Kidney (tissue), 14 donors: ENCODE data around the gene GPR183. TPM values are rescaled to one million over a fixed set of nuclear protein-coding genes. Genes with fewer than 3 reads are reported as not detected.

Source experiments
- DNase-seq, 5 donors: peaks; one replicate each; pipeline ENCODE4 v3.0.0-alpha.2; 2013 to 2020
- FAIRE-seq: peaks from 2 replicates; lab custom pipeline; 2012; peaks lifted over from hg19 to GRCh38; lab: Jason Lieb, UNC
- H3K27ac ChIP-seq, 2 donors: one replicate each; pipeline ENCODE4 v1.7.0; 2013; ENCODE audit warnings: low read depth in 2 of 2, low read length in 2 of 2, inconsistent platforms in 1 of 2
- H3K27me3 ChIP-seq: one replicate; pipeline ENCODE4 v1.7.1; 2013; ENCODE audit warnings: low read length, inconsistent platforms; ENCODE audit not compliant: control insufficient read depth, insufficient read depth
- H3K36me3 ChIP-seq, 3 donors: one replicate each; pipeline versions ENCODE4 v1.7.0 to v1.7.1; 2013; ENCODE audit warnings: low read length in 3 of 3, control low read depth in 1 of 3, inconsistent platforms in 1 of 3; ENCODE audit not compliant: insufficient read depth in 3 of 3, control insufficient read depth in 2 of 3
- H3K4me1 ChIP-seq, 3 donors: one replicate each; pipeline versions ENCODE4 v1.7.0 to v1.7.1; 2013; ENCODE audit warnings: low read length in 3 of 3, inconsistent platforms in 1 of 3, low read depth in 1 of 3; ENCODE audit not compliant: control insufficient read depth in 2 of 3, insufficient read depth in 2 of 3
- H3K4me3 ChIP-seq, 3 donors: one replicate each; pipeline versions ENCODE4 v1.7.0 to v1.8.1; 2013; ENCODE audit warnings: low read length in 3 of 3, control low read depth in 1 of 3, inconsistent platforms in 1 of 3
- H3K9ac ChIP-seq, 3 donors: one replicate each; pipeline versions ENCODE4 v1.7.0 to v1.7.1; 2013; ENCODE audit warnings: low read length in 3 of 3, control low read depth in 1 of 3, inconsistent platforms in 1 of 3
- H3K9me3 ChIP-seq, 3 donors: one replicate each; pipeline versions ENCODE4 v1.7.0 to v1.7.1; 2013; ENCODE audit warnings: low read length in 3 of 3, control low read depth in 1 of 3, inconsistent platforms in 1 of 3; ENCODE audit not compliant: control insufficient read depth in 2 of 3, insufficient read depth in 1 of 3
- CTCF ChIP-seq: IDR thresholded peaks from 3 replicates; pipeline ENCODE4 v1.5.1; 2012; ENCODE audit warnings: mild to moderate bottlenecking, moderate library complexity, borderline replicate concordance; ENCODE audit not compliant: insufficient read depth; ENCODE audit errors: extremely low read depth
- intact Hi-C: fragments of 100-400 bp; cut with DNase I; formaldehyde crosslinking; loops from one replicate; pipeline ENCODE4 v1.11.1; 2022
- polyA plus RNA-seq: library from polyadenylated mRNA; stranded (reverse); fragments of 350-450 nt; fragmentation: Illumina TruSeq; extraction: RNeasy Lipid Tissue Mini Kit (QIAGEN cat#74804); gene quantifications from one replicate; pipeline ENCODE4 v1.2.3, GENCODE V29; 2014; ENCODE audit warnings: low read depth, low replicate concordance; ENCODE audit not compliant: insufficient read depth
- total RNA-seq: library from RNA; stranded (reverse); fragmentation: NEBNext Ultra II Directional; extraction: Animal tissue kit (Norgen Biotek cat#: 25700); gene quantifications from one replicate; pipeline ENCODE4 v1.2.1, GENCODE V29; 2021
- donor health status: control.
- donor health status: control.
- donor health status: control.
- donor health status: control.
- donor health status: control.
- donor health status: DM: yes; HTN: yes; CAD: no.
- donor health status: Normal renal cell carcinoma (clear cell type).

Gene GPR183
- total and polyA plus RNA-seq, 2 donors from 2014 or later, result 1.7 to 11.8 TPM

GRCh38 chr13:99290894-99291293 lies 16.3 kb downstream of the GPR183 start:
- no peak overlapping the region for H3K9ac ChIP-seq
- FAIRE-seq, result no peak
- intact Hi-C loops, result no loop called here
- H3K4me3 ChIP-seq, result no peak overlapping the region
- no peaks in the 10 kb centered on the region for H3K36me3 ChIP-seq
- no peak for TF ChIP-seq CTCF
- no peak overlapping the region for H3K27ac ChIP-seq
- DNase-seq, result no peak
- peaks cover 0 to 3% (median 0%) of the 10 kb centered on the region in 3 donors for H3K4me1 ChIP-seq
- H3K9me3 ChIP-seq, result no peaks in the 10 kb centered on the region
- no peaks in the 10 kb centered on the region for H3K27me3 ChIP-seq

GRCh38 chr13:99289674-99290337 lies 17.4 kb downstream of the GPR183 start:
- Histone ChIP-seq H3K9me3 (no peaks in the 10 kb centered on the region), H3K36me3 (no peaks in the 10 kb centered on the region), H3K27me3 (no peaks in the 10 kb centered on the region), H3K4me1 (peaks cover 0 to 7% (median 0%) of the 10 kb centered on the region in 3 donors), H3K9ac (no peak overlapping the region), H3K27ac (no peak overlapping the region), H3K4me3 (no peak overlapping the region)
- intact Hi-C loops, result no loop called here
- no peak for TF ChIP-seq CTCF
- DNase-seq (no peak), FAIRE-seq (no peak)

GRCh38 chr13:99289271-99289670 lies 17.9 kb downstream of the GPR183 start:
- TF ChIP-seq CTCF, result no peak
- no peak for FAIRE-seq

GRCh38 chr13:99288089-99288488 lies 19.1 kb downstream of the GPR183 start:
- no peak overlapping the region for H3K4me3 ChIP-seq
- no peaks in the 10 kb centered on the region for H3K36me3 ChIP-seq
- no peaks in the 10 kb centered on the region for H3K27me3 ChIP-seq
- peaks cover 0 to 7% (median 0%) of the 10 kb centered on the region in 3 donors for H3K4me1 ChIP-seq
- H3K27ac ChIP-seq, result no peak overlapping the region
- no peak for FAIRE-seq
- no peak for DNase-seq
- H3K9me3 ChIP-seq, result no peaks in the 10 kb centered on the region
- intact Hi-C loops, result no loop called here
- TF ChIP-seq CTCF, result no peak
- H3K9ac ChIP-seq, result no peak overlapping the region

More at GRCh38 chr13:99289271-99289670, 17.9 kb downstream of the GPR183 start:
- H3K27me3 ChIP-seq, result no peaks in the 10 kb centered on the region
- no peak overlapping the region for H3K27ac ChIP-seq
- no peak for DNase-seq
- H3K4me1 ChIP-seq, result peaks cover 0 to 7% (median 0%) of the 10 kb centered on the region in 3 donors
- intact Hi-C loops, result no loop called here
- H3K9me3 ChIP-seq, result no peaks in the 10 kb centered on the region
- no peak overlapping the region for H3K9ac ChIP-seq
- no peak overlapping the region for H3K4me3 ChIP-seq
- no peaks in the 10 kb centered on the region for H3K36me3 ChIP-seq
